ENCODE measurements around the gene OR2S2. TPM values are rescaled to one million over a fixed set of nuclear protein-coding genes. Genes with fewer than 3 reads are reported as not detected.

OR2S2 gene
- total RNA-seq, 1 experiment from 2014 or later: not detected

DNA sequence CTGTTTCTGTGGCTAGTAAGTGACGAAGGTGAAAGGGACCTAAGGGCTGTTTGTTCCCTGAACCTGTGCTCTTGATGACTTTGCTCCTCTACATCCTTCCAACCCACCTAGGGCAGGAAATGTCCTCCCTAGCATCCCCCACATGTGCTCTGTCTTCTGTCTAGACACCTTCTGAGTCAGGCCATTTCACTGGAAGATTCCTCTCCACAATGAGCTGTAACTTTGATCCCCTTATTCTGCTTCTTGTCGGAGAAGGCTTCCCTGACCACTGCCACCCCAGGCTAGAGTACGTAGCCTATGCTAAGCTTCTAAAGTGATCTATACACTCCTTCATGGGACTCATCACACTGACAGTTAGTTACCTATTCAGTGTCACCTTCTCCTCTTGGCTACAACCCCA, 27.0 kb downstream of the OR2S2 start (continued):
- TF ChIP-seq, protein P1, sequence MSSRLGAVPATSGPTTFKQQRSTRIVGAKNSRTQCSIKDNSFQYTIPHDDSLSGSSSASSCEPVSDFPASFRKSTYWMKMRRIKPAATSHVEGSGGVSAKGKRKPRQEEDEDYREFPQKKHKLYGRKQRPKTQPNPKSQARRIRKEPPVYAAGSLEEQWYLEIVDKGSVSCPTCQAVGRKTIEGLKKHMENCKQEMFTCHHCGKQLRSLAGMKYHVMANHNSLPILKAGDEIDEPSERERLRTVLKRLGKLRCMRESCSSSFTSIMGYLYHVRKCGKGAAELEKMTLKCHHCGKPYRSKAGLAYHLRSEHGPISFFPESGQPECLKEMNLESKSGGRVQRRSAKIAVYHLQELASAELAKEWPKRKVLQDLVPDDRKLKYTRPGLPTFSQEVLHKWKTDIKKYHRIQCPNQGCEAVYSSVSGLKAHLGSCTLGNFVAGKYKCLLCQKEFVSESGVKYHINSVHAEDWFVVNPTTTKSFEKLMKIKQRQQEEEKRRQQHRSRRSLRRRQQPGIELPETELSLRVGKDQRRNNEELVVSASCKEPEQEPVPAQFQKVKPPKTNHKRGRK (CRISPR knock-in tag; IDR thresholded peaks at IDR 0.05; ENCODE audit: borderline replicate concordance): no peak
- TF ChIP-seq, protein P2, sequence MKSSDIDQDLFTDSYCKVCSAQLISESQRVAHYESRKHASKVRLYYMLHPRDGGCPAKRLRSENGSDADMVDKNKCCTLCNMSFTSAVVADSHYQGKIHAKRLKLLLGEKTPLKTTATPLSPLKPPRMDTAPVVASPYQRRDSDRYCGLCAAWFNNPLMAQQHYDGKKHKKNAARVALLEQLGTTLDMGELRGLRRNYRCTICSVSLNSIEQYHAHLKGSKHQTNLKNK (CRISPR knock-in tag; IDR thresholded peaks at IDR 0.05): no peak
- TF ChIP-seq OVOL2 (CRISPR knock-in tag; IDR thresholded peaks at IDR 0.05; ENCODE audit: borderline replicate concordance): no peak

DNA sequence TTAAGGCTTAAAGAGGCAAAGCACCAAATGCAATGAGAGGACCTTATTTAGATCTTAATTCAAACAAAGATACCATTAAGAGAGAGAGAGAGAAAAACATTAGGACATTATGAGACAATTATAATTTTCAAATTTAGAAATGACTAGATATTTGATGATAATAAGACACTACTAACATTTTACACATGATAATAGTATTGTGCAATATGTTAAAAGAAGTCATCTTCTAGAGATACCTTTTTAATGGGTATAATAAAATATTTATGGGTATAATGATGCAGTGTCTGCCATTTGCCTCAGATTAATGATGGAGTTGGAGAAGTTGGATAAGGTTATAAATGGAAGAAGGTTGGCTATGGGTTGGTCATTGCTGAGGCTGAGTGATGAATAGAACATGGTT, 27.4 kb downstream of the OR2S2 start:
- DNase-seq (ENCODE audit: low spot score) (no peak), ATAC-seq (no peak)
- Mint-ChIP-seq H3K27ac (no peak overlapping the region), H3K36me3 (no peaks in the 10 kb centered on the region), H3K4me3 (no peak overlapping the region), H3K27me3 (ENCODE audit: low read depth) (peaks cover 14% of the 10 kb centered on the region), H3K9me3 (no peaks in the 10 kb centered on the region), H3K4me1 (no peaks in the 10 kb centered on the region)
- ChIA-PET CTCF (interaction anchor here (1.1 to 2.7 kb wide), 2 partner anchors 15 to 27 kb away, joined by 3 to 10 read pairs; no protein-coding TSS in a partner anchor), POLR2A (no interaction called here)
- TF ChIP-seq NR1H2 (CRISPR knock-in tag; IDR thresholded peaks at IDR 0.05) (no peak), FOXJ3 (CRISPR knock-in tag; IDR thresholded peaks at IDR 0.05; ENCODE audit: borderline replicate concordance) (no peak), TCF7 (CRISPR knock-in tag; IDR thresholded peaks at IDR 0.05; ENCODE audit: low read depth) (no peak), ZNF423 (CRISPR knock-in tag; IDR thresholded peaks at IDR 0.05) (no peak), ZNF232 (CRISPR knock-in tag; IDR thresholded peaks at IDR 0.05) (no peak), ZNF671 (CRISPR knock-in tag; IDR thresholded peaks at IDR 0.05) (no peak), ESRRA (CRISPR knock-in tag; IDR thresholded peaks at IDR 0.05; ENCODE audit: borderline replicate concordance) (no peak)
- TF ChIP-seq, protein P3, sequence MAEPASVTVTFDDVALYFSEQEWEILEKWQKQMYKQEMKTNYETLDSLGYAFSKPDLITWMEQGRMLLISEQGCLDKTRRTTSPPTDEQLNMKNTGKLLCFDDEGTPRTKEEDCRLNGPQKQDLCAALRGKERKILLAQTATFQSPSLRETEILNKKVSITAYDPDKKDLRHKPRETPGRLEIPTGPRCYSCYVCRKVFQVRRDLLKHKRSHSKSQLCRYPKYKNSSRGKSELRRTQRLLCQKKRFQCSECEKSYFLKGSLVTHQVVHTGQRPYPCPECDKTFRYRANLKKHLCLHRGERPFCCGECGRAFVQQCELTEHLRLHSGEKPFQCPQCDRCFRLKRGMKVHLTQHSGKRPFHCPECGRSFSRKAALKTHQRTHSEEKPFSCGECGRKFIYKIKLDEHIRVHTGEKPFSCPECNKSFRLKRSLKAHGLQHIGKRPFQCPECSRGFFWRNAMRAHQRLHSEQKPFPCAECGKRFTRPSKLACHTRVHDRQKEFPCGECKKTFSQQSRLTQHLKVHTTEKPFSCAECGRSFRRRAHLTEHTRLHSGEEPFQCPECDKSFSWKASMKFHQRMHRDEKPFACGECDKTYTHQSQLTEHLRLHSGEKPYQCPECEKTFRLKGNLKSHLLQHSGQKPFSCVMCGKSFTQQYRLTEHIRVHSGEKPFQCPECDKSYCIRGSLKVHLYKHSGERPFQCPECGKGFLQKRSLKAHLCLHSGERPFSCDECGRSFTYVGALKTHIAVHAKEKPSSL (CRISPR knock-in tag; conservative IDR thresholded peaks at IDR 0.05): no peak
- TF ChIP-seq, protein P4, sequence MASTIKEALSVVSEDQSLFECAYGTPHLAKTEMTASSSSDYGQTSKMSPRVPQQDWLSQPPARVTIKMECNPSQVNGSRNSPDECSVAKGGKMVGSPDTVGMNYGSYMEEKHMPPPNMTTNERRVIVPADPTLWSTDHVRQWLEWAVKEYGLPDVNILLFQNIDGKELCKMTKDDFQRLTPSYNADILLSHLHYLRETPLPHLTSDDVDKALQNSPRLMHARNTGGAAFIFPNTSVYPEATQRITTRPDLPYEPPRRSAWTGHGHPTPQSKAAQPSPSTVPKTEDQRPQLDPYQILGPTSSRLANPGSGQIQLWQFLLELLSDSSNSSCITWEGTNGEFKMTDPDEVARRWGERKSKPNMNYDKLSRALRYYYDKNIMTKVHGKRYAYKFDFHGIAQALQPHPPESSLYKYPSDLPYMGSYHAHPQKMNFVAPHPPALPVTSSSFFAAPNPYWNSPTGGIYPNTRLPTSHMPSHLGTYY (CRISPR knock-in tag; IDR thresholded peaks at IDR 0.05): no peak
- TF ChIP-seq, protein P5, sequence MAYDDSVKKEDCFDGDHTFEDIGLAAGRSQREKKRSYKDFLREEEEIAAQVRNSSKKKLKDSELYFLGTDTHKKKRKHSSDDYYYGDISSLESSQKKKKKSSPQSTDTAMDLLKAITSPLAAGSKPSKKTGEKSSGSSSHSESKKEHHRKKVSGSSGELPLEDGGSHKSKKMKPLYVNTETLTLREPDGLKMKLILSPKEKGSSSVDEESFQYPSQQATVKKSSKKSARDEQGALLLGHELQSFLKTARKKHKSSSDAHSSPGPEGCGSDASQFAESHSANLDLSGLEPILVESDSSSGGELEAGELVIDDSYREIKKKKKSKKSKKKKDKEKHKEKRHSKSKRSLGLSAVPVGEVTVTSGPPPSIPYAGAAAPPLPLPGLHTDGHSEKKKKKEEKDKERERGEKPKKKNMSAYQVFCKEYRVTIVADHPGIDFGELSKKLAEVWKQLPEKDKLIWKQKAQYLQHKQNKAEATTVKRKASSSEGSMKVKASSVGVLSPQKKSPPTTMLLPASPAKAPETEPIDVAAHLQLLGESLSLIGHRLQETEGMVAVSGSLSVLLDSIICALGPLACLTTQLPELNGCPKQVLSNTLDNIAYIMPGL (CRISPR knock-in tag; IDR thresholded peaks at IDR 0.05): no peak

DNA sequence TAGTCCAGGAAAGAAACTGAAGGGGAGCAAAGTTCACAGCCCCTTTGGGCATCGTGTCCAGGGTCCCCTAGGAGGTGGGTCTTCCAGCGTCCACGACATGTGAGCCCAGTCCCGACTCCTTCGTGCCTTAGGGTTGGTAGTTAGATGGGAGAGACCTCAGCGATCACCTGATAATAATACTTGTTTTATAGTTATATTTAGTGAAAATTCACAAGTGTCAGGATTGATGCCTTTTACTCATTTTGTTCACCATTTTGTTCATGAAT, 28.6 kb downstream of the OR2S2 start:
- CTCF ChIA-PET: interaction anchor here (1.1 kb wide), 1 partner anchor 26 kb away, joined by 3 read pairs; no protein-coding TSS in a partner anchor
- Mint-ChIP-seq H3K36me3 (no peaks in the 10 kb centered on the region), H3K9me3 (no peaks in the 10 kb centered on the region), H3K27ac (no peak overlapping the region), H3K4me3 (no peak overlapping the region), H3K27me3 (ENCODE audit: low read depth) (peaks cover 11% of the 10 kb centered on the region; the same call in 1 of the 2 replicates), H3K4me1 (no peaks in the 10 kb centered on the region)
- ATAC-seq: no peak
- DNase-seq (ENCODE audit: low spot score): no peak
- POLR2A ChIA-PET: no interaction called here
- TF ChIP-seq RORB (CRISPR knock-in tag; IDR thresholded peaks at IDR 0.05) (no peak), ESRRA (CRISPR knock-in tag; IDR thresholded peaks at IDR 0.05; ENCODE audit: borderline replicate concordance) (no peak), IRF2 (CRISPR knock-in tag; IDR thresholded peaks at IDR 0.05; ENCODE audit: borderline replicate concordance, low read depth) (no peak), ATF1 (CRISPR knock-in tag; IDR thresholded peaks at IDR 0.05) (no peak)
- TF ChIP-seq, protein P6, sequence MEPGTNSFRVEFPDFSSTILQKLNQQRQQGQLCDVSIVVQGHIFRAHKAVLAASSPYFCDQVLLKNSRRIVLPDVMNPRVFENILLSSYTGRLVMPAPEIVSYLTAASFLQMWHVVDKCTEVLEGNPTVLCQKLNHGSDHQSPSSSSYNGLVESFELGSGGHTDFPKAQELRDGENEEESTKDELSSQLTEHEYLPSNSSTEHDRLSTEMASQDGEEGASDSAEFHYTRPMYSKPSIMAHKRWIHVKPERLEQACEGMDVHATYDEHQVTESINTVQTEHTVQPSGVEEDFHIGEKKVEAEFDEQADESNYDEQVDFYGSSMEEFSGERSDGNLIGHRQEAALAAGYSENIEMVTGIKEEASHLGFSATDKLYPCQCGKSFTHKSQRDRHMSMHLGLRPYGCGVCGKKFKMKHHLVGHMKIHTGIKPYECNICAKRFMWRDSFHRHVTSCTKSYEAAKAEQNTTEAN (CRISPR knock-in tag; IDR thresholded peaks at IDR 0.05): no peak
- TF ChIP-seq, protein P7, sequence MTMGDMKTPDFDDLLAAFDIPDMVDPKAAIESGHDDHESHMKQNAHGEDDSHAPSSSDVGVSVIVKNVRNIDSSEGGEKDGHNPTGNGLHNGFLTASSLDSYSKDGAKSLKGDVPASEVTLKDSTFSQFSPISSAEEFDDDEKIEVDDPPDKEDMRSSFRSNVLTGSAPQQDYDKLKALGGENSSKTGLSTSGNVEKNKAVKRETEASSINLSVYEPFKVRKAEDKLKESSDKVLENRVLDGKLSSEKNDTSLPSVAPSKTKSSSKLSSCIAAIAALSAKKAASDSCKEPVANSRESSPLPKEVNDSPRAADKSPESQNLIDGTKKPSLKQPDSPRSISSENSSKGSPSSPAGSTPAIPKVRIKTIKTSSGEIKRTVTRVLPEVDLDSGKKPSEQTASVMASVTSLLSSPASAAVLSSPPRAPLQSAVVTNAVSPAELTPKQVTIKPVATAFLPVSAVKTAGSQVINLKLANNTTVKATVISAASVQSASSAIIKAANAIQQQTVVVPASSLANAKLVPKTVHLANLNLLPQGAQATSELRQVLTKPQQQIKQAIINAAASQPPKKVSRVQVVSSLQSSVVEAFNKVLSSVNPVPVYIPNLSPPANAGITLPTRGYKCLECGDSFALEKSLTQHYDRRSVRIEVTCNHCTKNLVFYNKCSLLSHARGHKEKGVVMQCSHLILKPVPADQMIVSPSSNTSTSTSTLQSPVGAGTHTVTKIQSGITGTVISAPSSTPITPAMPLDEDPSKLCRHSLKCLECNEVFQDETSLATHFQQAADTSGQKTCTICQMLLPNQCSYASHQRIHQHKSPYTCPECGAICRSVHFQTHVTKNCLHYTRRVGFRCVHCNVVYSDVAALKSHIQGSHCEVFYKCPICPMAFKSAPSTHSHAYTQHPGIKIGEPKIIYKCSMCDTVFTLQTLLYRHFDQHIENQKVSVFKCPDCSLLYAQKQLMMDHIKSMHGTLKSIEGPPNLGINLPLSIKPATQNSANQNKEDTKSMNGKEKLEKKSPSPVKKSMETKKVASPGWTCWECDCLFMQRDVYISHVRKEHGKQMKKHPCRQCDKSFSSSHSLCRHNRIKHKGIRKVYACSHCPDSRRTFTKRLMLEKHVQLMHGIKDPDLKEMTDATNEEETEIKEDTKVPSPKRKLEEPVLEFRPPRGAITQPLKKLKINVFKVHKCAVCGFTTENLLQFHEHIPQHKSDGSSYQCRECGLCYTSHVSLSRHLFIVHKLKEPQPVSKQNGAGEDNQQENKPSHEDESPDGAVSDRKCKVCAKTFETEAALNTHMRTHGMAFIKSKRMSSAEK (CRISPR knock-in tag; IDR thresholded peaks at IDR 0.05; ENCODE audit: borderline replicate concordance): no peak

Measured in WTC11 (cell line).